T-helper 1 cell treated with Interleukin-12 subunit alpha and Interleukin-12 subunit beta and Interleukin-4 antibody, amounts not matched to agents 30 μg/mL and 1 μg/mL, for 36 hours (primary cell): ENCODE results near the gene GSG1L.

Source experiments
- H3K27ac Mint-ChIP-seq: one replicate; pipeline ENCODE4 v1.8.0; 2021; ENCODE audit warnings: mild to moderate bottlenecking, mixed read lengths
- H3K27me3 Mint-ChIP-seq: one replicate; pipeline ENCODE4 v1.8.0; 2021; ENCODE audit warnings: low read depth, mixed read lengths
- H3K36me3 Mint-ChIP-seq: one replicate; pipeline ENCODE4 v1.8.0; 2021; ENCODE audit warnings: low read depth, mixed read lengths
- H3K4me1 Mint-ChIP-seq: one replicate; pipeline ENCODE4 v1.8.0; 2021; ENCODE audit warnings: low read depth, mixed read lengths
- H3K4me3 Mint-ChIP-seq: one replicate; pipeline ENCODE4 v1.8.0; 2021; ENCODE audit warnings: mild to moderate bottlenecking, moderate library complexity, mixed read lengths
- H3K9me3 Mint-ChIP-seq: one replicate; pipeline ENCODE4 v1.8.0; 2021; ENCODE audit warnings: mixed read lengths

The GSG1L gene

GRCh38 chr16:27860091-27860490, 203.4 kb downstream of the GSG1L start:
- Mint-ChIP-seq H3K36me3 (peaks cover 2% of the 10 kb centered on the region), H3K9me3 (peaks cover 20% of the 10 kb centered on the region), H3K27ac (no peak overlapping the region), H3K27me3 (no peaks in the 10 kb centered on the region), H3K4me3 (no peak overlapping the region), H3K4me1 (no peaks in the 10 kb centered on the region)

GRCh38 chr16:27859020-27859419, 204.5 kb downstream of the GSG1L start:
- H3K4me3 Mint-ChIP-seq = no peak overlapping the region
- no peaks in the 10 kb centered on the region for H3K27me3 Mint-ChIP-seq
- no peaks in the 10 kb centered on the region for H3K4me1 Mint-ChIP-seq

GRCh38 chr16:27853651-27854050, 209.9 kb downstream of the GSG1L start:
- Mint-ChIP-seq H3K27me3 (peaks cover 14% of the 10 kb centered on the region), H3K9me3 (peaks cover 2% of the 10 kb centered on the region), H3K4me3 (no peak overlapping the region), H3K27ac (no peak overlapping the region), H3K36me3 (peaks cover under 1% of the 10 kb centered on the region), H3K4me1 (no peaks in the 10 kb centered on the region)

More at GRCh38 chr16:27859020-27859419, 204.5 kb downstream of the GSG1L start:
- H3K36me3 Mint-ChIP-seq = peaks cover 2% of the 10 kb centered on the region
- peaks cover 14% of the 10 kb centered on the region for H3K9me3 Mint-ChIP-seq
- H3K27ac Mint-ChIP-seq = no peak overlapping the region

GRCh38 chr16:27853101-27853500, 210.4 kb downstream of the GSG1L start:
- Mint-ChIP-seq H3K4me3 (no peak overlapping the region), H3K9me3 (no peaks in the 10 kb centered on the region), H3K4me1 (no peaks in the 10 kb centered on the region), H3K36me3 (no peaks in the 10 kb centered on the region), H3K27me3 (peaks cover 14% of the 10 kb centered on the region), H3K27ac (no peak overlapping the region)

- H3K27me3 Mint-ChIP-seq = peaks cover 14% of the 10 kb centered on the region
- no peaks in the 10 kb centered on the region for H3K9me3 Mint-ChIP-seq
- H3K4me1 Mint-ChIP-seq = no peaks in the 10 kb centered on the region
- H3K4me3 Mint-ChIP-seq = no peak overlapping the region
- no peaks in the 10 kb centered on the region for H3K36me3 Mint-ChIP-seq
- no peak overlapping the region for H3K27ac Mint-ChIP-seq
Measured at GRCh38 chr16:27852681-27853080, 210.8 kb downstream of the GSG1L start.

GRCh38 chr16:27852116-27852515, 211.4 kb downstream of the GSG1L start:
- no peaks in the 10 kb centered on the region for H3K4me1 Mint-ChIP-seq
- H3K4me3 Mint-ChIP-seq = no peak overlapping the region
- H3K27ac Mint-ChIP-seq = no peak overlapping the region
- no peaks in the 10 kb centered on the region for H3K9me3 Mint-ChIP-seq
- no peaks in the 10 kb centered on the region for H3K36me3 Mint-ChIP-seq
- peaks cover 14% of the 10 kb centered on the region for H3K27me3 Mint-ChIP-seq

- Mint-ChIP-seq H3K4me3 (no peak overlapping the region), H3K4me1 (no peaks in the 10 kb centered on the region), H3K27me3 (peaks cover 14% of the 10 kb centered on the region), H3K27ac (no peak overlapping the region), H3K36me3 (no peaks in the 10 kb centered on the region), H3K9me3 (no peaks in the 10 kb centered on the region)
Measured at GRCh38 chr16:27851586-27851985, 211.9 kb downstream of the GSG1L start.

- H3K9me3 Mint-ChIP-seq = no peaks in the 10 kb centered on the region
- peaks cover 17% of the 10 kb centered on the region for H3K27me3 Mint-ChIP-seq
- no peak overlapping the region for H3K4me3 Mint-ChIP-seq
- H3K36me3 Mint-ChIP-seq = no peaks in the 10 kb centered on the region
- H3K27ac Mint-ChIP-seq = no peak overlapping the region
- no peaks in the 10 kb centered on the region for H3K4me1 Mint-ChIP-seq
Measured at GRCh38 chr16:27849621-27850020, 213.9 kb downstream of the GSG1L start.

GRCh38 chr16:27847030-27847550, 216.4 kb downstream of the GSG1L start:
- Mint-ChIP-seq H3K27ac (no peak overlapping the region), H3K9me3 (no peaks in the 10 kb centered on the region), H3K4me3 (no peak overlapping the region), H3K27me3 (peaks cover 12% of the 10 kb centered on the region), H3K36me3 (no peaks in the 10 kb centered on the region), H3K4me1 (no peaks in the 10 kb centered on the region)

- Mint-ChIP-seq H3K4me1 (no peaks in the 10 kb centered on the region), H3K27ac (no peak overlapping the region), H3K27me3 (peaks cover 3% of the 10 kb centered on the region), H3K36me3 (no peaks in the 10 kb centered on the region), H3K9me3 (no peaks in the 10 kb centered on the region), H3K4me3 (no peak overlapping the region)
Measured at GRCh38 chr16:27844826-27845225, 218.7 kb downstream of the GSG1L start.

GRCh38 chr16:27843800-27844199, 219.7 kb downstream of the GSG1L start:
- no peaks in the 10 kb centered on the region for H3K36me3 Mint-ChIP-seq
- peaks cover 3% of the 10 kb centered on the region for H3K27me3 Mint-ChIP-seq
- no peak overlapping the region for H3K4me3 Mint-ChIP-seq
- H3K27ac Mint-ChIP-seq = no peak overlapping the region
- no peaks in the 10 kb centered on the region for H3K9me3 Mint-ChIP-seq
- no peaks in the 10 kb centered on the region for H3K4me1 Mint-ChIP-seq

- H3K4me1 Mint-ChIP-seq = no peaks in the 10 kb centered on the region
- no peaks in the 10 kb centered on the region for H3K9me3 Mint-ChIP-seq
- H3K27me3 Mint-ChIP-seq = peaks cover 3% of the 10 kb centered on the region
- H3K4me3 Mint-ChIP-seq = no peak overlapping the region
- no peak overlapping the region for H3K27ac Mint-ChIP-seq
- H3K36me3 Mint-ChIP-seq = no peaks in the 10 kb centered on the region
Measured at GRCh38 chr16:27841911-27842310, 221.6 kb downstream of the GSG1L start.

- no peak overlapping the region for H3K4me3 Mint-ChIP-seq
- H3K9me3 Mint-ChIP-seq = no peaks in the 10 kb centered on the region
- no peaks in the 10 kb centered on the region for H3K36me3 Mint-ChIP-seq
- peaks cover 9% of the 10 kb centered on the region for H3K27me3 Mint-ChIP-seq
- H3K4me1 Mint-ChIP-seq = no peaks in the 10 kb centered on the region
- H3K27ac Mint-ChIP-seq = no peak overlapping the region
Measured at GRCh38 chr16:27841061-27841801, 222.3 kb downstream of the GSG1L start.

GRCh38 chr16:27840311-27841060, 223.0 kb downstream of the GSG1L start:
- no peak overlapping the region for H3K27ac Mint-ChIP-seq
- no peaks in the 10 kb centered on the region for H3K4me1 Mint-ChIP-seq
- H3K4me3 Mint-ChIP-seq = no peak overlapping the region
- peaks cover 7% of the 10 kb centered on the region for H3K27me3 Mint-ChIP-seq
- no peaks in the 10 kb centered on the region for H3K36me3 Mint-ChIP-seq
- H3K9me3 Mint-ChIP-seq = no peaks in the 10 kb centered on the region

- no peaks in the 10 kb centered on the region for H3K4me1 Mint-ChIP-seq
- H3K36me3 Mint-ChIP-seq = no peaks in the 10 kb centered on the region
- no peak overlapping the region for H3K27ac Mint-ChIP-seq
- no peak overlapping the region for H3K4me3 Mint-ChIP-seq
- H3K9me3 Mint-ChIP-seq = no peaks in the 10 kb centered on the region
- H3K27me3 Mint-ChIP-seq = peaks cover 14% of the 10 kb centered on the region
Measured at GRCh38 chr16:27839419-27839818, 224.1 kb downstream of the GSG1L start.
